H1 (cell line): ENCODE results near the gene PDCD7. TPM values are rescaled to one million over a fixed set of nuclear protein-coding genes. Genes with fewer than 3 reads are reported as not detected.

Experiments
- polyA plus RNA-seq, 7 experiments: library from polyadenylated mRNA; depleted of rRNA in 3 of 7; stranded (reverse) in 5 of 7; unstranded in 2 of 7; fragments of >200 nt in 5 of 7; fragments of 200-250 nt in 2 of 7; gene quantifications; 1 replicate in 5 of 7; 2 replicates in 1 of 7; 4 replicates in 1 of 7; pipeline versions ENCODE4 v1.2.1 to v1.2.3, GENCODE V29; 2011 to 2013; ENCODE audit warnings: missing spikeins in 2 of 7, mixed read lengths in 2 of 7
- total RNA-seq: library from RNA; stranded (reverse); fragmentation: NEBNext Ultra II Directional; extraction: Animal tissue kit (Norgen Biotek cat#: 25700); gene quantifications from 2 replicates; pipeline ENCODE4 v1.2.1, GENCODE V29; 2021
- TF ChIP-seq, protein P1 (sequence below): fragments of 300-600 bp; sonication (generic); IDR thresholded peaks from 2 replicates; pipeline ENCODE4 v1.7.1; 2012; ENCODE audit warnings: low read length, moderate library complexity, mild to moderate bottlenecking, inconsistent platforms; ENCODE audit not compliant: insufficient replicate concordance

Gene PDCD7
- total and polyA plus RNA-seq, 2 of the 8 experiments (the other 6 are each of a cell fraction or from before 2014, with no cell fraction given), result 11.5 to 25.6 TPM

GRCh38 chr15:65110676-65111292 is 22.8 kb downstream of the PDCD7 start (continued):
- TF ChIP-seq, protein P1, sequence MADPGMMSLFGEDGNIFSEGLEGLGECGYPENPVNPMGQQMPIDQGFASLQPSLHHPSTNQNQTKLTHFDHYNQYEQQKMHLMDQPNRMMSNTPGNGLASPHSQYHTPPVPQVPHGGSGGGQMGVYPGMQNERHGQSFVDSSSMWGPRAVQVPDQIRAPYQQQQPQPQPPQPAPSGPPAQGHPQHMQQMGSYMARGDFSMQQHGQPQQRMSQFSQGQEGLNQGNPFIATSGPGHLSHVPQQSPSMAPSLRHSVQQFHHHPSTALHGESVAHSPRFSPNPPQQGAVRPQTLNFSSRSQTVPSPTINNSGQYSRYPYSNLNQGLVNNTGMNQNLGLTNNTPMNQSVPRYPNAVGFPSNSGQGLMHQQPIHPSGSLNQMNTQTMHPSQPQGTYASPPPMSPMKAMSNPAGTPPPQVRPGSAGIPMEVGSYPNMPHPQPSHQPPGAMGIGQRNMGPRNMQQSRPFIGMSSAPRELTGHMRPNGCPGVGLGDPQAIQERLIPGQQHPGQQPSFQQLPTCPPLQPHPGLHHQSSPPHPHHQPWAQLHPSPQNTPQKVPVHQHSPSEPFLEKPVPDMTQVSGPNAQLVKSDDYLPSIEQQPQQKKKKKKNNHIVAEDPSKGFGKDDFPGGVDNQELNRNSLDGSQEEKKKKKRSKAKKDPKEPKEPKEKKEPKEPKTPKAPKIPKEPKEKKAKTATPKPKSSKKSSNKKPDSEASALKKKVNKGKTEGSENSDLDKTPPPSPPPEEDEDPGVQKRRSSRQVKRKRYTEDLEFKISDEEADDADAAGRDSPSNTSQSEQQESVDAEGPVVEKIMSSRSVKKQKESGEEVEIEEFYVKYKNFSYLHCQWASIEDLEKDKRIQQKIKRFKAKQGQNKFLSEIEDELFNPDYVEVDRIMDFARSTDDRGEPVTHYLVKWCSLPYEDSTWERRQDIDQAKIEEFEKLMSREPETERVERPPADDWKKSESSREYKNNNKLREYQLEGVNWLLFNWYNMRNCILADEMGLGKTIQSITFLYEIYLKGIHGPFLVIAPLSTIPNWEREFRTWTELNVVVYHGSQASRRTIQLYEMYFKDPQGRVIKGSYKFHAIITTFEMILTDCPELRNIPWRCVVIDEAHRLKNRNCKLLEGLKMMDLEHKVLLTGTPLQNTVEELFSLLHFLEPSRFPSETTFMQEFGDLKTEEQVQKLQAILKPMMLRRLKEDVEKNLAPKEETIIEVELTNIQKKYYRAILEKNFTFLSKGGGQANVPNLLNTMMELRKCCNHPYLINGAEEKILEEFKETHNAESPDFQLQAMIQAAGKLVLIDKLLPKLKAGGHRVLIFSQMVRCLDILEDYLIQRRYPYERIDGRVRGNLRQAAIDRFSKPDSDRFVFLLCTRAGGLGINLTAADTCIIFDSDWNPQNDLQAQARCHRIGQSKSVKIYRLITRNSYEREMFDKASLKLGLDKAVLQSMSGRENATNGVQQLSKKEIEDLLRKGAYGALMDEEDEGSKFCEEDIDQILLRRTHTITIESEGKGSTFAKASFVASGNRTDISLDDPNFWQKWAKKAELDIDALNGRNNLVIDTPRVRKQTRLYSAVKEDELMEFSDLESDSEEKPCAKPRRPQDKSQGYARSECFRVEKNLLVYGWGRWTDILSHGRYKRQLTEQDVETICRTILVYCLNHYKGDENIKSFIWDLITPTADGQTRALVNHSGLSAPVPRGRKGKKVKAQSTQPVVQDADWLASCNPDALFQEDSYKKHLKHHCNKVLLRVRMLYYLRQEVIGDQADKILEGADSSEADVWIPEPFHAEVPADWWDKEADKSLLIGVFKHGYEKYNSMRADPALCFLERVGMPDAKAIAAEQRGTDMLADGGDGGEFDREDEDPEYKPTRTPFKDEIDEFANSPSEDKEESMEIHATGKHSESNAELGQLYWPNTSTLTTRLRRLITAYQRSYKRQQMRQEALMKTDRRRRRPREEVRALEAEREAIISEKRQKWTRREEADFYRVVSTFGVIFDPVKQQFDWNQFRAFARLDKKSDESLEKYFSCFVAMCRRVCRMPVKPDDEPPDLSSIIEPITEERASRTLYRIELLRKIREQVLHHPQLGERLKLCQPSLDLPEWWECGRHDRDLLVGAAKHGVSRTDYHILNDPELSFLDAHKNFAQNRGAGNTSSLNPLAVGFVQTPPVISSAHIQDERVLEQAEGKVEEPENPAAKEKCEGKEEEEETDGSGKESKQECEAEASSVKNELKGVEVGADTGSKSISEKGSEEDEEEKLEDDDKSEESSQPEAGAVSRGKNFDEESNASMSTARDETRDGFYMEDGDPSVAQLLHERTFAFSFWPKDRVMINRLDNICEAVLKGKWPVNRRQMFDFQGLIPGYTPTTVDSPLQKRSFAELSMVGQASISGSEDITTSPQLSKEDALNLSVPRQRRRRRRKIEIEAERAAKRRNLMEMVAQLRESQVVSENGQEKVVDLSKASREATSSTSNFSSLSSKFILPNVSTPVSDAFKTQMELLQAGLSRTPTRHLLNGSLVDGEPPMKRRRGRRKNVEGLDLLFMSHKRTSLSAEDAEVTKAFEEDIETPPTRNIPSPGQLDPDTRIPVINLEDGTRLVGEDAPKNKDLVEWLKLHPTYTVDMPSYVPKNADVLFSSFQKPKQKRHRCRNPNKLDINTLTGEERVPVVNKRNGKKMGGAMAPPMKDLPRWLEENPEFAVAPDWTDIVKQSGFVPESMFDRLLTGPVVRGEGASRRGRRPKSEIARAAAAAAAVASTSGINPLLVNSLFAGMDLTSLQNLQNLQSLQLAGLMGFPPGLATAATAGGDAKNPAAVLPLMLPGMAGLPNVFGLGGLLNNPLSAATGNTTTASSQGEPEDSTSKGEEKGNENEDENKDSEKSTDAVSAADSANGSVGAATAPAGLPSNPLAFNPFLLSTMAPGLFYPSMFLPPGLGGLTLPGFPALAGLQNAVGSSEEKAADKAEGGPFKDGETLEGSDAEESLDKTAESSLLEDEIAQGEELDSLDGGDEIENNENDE, result no peak
